Activated naive CD4-positive, alpha-beta T cell treated with anti-CD3 and anti-CD28 coated beads, Interleukin-2, amount 50 U/mL, for 16 hours (primary cell): ENCODE results near the gene C19orf12.
"Not testable (repeated sequence)": the region's sequence is repeated elsewhere in the genome, so short reads cannot be mapped to it uniquely, and the experiment has no call there.

Experiments used
- DNase-seq: peaks from one replicate; pipeline ENCODE4 v3.0.0-alpha.2; 2020

C19orf12 gene

DNA sequence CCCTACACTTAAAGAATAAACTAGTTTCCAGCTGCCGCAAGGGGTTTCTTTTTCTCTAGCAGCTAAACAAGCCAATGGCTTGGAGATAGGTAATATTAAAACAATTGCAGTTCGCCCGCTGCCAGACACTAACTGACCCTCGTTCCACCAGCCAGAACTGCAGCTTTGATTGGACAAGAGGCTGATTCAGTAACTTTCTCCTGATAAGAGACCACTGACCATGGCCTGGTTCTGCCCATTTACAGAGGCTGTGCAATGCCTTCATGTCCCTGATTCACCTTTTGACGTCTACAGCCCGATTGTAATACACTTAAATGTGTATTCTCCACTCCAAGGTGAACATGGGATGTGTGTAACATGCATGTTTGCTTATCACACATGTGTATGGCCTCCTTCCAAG is 12.8 kb upstream of the C19orf12 start:
- no peak for DNase-seq

DNA sequence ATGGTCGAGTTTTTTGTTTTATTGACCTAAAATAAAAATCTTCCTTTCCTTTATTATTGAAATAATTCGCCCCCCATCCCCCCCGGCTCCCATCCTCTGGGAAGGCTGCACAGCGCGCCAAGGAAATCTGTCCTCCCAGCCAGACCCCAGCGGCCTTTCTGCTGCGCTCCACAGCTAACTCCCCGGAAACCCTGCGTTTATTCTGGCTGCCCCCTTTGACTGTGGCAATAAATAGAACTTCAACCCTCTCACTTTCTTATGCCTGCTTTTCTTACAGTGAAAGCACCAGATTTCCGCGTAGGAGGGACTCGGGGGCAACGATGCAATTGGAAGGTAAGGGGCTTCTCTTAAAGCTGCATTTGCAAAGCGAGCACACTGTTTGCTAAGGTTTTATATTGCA is 9.7 kb upstream of the C19orf12 start:
- no peak for DNase-seq

DNA sequence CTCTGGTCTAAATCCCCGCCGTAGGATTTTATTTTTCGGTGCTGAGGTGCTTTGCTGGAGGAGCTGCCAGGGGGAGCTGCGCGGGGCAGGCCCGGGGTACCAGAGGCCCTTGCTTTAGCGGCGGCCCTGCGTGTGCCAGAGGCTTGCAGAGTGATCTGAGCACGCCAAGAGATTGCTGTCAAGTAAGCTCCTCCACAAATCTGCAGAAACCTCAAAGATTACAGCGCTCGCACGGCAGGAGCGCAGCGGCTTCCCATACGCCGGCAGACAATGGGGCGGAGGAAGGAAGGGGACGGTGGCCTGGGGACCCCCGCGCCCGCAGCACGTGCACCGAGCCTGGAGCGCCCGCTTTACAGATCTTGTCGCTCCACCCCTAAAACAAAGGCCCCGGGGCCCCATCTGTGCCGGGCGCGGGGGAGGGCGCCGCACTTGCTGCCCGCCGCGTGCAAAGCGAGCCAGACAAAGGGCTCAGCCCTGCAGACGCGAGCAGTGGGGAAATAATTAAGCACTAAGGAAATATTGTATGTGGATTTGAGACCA is 9.1 kb upstream of the C19orf12 start:
- peak; percentile 58 for DNase-seq

DNA sequence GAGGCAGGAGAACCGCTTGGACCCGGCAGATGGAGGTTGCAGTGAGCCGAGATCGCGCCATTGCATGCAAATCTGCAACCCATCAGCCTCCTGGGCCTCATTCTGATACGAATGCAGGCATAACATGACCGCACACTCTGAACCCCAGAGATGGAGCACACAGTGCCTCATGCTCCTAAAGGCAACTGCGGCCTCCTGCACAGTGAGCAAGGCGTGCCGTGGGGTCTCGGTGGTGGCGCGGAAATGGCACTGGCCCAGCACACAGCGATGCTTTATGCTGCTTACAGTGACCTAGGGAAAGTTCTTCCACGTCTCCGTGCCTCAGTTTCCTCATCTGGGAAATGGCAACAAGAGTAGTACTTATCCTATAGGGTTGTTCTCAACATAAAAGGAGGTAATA is 2.0 kb upstream of the C19orf12 start:
- DNase-seq, result no peak

DNA sequence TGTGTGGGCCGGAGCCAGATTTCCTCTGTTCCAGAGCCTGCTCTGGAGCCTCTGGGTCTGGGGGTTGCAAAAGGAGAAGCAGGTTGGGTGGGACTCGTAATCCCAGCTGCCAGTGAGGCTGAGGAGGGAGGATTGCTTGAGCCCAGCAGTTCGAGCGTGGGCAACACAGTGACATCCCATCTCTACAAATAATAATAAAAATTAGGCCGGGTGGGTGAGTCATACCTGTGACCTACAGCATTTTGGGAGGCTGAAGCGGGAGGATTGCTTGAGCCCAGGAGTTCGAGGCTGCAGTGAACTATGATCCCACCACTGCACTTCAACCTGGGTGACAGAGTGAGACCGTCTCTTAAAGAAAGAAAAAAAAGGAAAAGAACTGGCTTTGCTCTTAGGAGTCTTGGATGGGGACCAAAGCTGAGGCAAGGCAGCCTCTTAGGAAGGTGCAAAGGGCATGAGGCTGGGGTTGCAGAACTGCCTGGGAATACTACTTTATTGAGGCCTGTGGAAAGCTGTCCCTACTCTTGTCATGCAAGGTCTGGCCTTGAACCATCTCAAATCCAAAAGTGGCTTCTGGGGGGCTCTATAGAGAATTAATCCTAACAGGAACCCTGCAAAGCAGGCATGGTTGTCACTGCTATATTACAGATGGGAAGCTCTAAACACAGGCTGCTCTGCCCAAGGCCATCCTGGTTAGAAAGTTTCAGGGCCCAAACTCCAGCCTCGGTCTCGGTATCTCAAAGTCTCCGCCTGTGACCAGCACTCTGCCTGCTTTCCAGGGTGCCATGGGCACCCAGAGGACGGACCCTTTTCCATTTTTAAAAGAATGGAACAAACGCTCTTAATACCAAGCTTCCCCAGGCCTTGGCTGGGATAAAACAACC is 880 bp upstream of the C19orf12 start:
- peak; percentile 17 for DNase-seq

DNA sequence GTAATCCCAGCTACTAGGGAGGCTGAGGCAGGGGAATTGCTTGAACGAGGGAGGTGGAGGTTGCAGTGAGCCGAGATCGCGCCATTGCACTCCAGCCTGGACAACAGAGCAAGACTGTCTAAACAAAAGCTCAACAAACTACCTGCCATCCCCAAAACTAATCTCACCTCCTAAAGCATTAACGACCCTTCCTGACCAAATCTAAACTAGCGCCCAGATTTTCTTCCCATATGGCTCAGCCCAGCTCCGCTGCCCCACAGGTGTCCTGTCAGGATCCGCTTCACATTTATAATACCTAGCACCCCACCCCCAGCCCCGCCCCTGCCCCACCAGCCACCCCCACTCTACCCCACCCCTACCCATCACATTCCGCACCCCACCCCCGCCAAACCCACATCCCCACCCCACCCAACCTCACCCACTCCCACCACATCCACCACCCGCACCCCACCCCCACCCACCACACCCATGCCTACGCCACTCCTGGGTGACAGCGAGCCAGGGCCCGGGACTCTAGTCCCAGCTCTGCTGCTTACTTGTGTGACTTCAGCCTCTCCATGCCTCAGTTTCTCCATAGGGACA is 599 bp downstream of the C19orf12 start:
- no peak for DNase-seq

DNA sequence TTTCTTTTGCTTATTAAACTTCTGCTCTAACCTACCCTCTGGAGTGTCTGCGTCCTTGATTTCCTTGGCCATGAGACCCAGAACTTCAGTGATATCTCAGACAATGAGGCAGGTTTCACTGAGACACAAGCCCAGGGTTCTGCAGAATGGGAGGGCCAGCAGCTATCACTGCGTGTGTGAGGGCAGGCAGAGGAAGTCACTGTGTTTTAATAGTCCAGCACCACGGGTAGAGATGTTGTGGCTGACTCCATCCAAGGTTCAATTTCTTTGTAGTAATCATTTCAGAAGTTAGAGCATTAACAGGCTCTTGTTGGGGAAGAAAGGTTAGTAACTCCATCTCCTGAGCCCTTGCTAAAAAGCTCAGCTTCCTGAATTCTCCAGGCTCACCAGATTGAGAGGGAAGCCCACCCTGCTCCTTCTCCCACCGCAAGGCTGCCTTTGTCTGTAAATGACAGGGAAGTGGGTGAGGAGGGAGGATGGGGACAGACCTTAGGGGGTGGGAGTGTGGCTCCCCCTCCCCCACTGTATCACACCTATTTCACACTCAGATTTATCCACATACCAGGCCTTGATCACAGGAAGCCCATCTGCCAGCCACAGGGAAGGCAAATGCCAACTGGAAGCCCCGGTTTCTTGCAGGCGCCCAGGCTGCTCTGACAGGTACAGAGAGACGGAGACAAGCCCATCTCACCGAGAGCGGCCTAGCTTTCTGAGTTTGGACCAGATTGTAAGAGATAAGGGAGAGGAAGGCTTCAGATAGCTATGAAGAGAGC is 2.1 kb downstream of the C19orf12 start:
- DNase-seq, result no peak

DNA sequence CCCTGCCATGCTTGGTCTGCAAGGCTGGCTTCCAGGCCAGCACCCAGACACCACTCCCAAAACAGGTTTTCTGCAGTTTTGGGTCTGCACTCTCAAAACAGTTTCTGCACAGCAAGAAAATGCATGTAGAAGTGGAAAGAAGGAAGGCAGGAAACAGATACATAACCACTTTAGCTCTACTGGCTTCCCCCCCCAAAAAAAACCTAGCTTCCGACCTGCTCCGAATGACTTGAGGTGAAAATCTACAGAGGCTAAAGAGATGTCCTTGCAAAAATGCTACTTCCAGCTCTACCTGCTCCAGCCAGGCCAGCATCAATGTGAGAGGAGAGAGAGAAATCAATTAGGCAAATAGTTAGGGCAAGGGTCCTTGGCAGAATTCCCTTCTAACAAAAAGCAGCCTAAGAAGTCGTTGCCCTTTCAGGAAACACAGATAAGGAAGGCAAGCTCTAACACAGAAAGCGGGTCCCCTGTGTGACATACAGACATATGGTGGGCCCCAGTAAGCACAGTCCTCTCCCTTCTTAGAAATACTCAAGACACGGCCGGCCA is 3.4 kb downstream of the C19orf12 start:
- DNase-seq, result no peak

DNA sequence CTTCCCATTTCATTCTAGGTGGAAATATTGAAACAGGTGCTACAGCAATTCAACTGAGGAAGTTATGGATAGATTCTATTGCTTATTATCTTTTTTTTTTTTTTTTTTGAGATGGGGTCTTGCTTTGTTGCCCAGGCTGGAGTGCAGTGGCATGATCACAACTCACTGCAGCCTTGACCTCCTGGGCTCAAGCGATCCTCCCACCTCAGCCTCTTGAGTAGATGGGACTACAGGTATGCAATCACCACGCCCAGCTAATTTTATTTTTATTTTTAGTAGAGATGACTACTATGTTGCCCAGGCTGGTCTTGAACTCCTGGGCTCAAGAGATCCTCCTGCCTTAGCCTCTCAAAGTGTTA is 5.6 kb downstream of the C19orf12 start:
- DNase-seq, result not testable (repeated sequence)

DNA sequence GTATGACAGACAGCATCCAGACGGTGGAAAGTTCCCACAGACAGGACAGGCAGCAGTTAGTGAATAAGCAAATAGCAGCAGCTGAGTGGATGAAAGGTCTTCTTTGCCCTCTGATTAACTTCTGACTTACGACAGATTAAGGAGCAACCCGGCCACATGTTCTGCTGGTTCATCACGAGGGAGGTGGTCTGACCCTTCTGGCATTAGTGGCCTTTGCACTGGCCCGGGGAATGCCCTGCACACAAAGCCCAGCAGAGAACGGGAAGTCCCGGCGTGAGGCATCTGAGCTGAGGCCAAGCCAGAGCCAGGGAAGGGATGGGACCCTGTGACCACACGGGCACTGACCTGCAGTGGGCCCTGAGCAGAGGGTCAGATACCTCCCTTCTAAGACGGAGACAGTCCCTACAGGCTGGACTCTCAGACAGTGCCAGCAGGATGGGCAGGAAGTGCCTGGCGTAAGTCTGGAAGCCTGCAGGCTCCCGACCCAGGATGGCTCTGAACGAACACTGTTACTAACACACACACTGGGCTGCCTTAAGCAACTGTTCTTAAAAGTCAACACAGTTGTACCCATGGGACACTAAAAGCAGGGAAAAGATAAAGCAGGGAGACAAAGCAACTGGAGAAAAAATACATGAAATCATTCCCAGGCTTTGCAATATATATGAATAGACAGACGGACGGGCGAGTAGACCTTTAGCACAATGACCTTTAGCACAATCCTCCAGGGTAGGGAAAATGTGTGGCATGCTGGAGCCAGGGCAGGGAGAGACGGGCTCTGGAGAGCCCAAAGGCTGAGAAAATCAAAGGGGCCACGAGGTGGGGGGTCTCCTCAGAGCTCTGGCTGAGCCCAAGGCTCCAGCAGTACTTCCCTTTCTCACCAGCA is 6.3 kb downstream of the C19orf12 start:
- DNase-seq, result no peak

DNA sequence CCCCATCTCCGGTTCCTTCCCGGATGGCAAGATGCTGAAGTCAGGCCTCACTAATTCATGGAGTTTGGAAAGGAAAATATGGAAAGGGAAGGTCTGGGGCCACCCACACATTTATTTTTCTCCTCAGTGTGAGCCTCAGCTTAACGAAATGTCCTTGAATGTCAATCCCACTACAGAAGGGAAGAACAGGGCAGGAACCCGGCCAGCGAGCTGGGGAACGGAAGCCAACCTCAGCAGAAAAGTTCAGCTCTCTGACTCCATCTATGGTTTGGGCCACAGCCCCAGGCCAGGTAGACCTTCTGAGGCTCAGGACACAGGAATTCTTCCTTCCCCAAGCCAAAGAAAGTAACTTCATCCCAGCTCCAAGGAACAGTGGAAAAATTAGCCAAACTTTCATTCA is 8.4 kb downstream of the C19orf12 start:
- DNase-seq, result no peak

DNA sequence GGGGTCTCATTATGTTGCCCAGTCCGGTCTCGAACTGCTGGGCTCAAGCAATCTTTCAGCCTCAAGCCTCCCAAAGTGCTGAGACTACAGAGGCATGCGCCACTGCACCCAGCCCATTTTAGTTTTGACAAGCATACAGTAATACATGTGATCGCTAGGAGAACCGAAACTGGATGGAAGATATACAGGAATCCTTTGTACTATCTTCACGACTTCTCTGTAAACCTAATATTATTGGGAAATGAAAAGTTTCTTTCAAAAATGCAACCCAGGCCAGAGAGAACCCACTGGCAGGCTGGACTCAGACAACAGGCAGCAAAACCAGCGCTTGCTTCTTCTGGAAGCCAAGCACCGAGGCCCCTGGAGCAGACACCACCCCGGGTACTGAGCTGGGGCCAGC is 9.4 kb downstream of the C19orf12 start:
- DNase-seq, result no peak

DNA sequence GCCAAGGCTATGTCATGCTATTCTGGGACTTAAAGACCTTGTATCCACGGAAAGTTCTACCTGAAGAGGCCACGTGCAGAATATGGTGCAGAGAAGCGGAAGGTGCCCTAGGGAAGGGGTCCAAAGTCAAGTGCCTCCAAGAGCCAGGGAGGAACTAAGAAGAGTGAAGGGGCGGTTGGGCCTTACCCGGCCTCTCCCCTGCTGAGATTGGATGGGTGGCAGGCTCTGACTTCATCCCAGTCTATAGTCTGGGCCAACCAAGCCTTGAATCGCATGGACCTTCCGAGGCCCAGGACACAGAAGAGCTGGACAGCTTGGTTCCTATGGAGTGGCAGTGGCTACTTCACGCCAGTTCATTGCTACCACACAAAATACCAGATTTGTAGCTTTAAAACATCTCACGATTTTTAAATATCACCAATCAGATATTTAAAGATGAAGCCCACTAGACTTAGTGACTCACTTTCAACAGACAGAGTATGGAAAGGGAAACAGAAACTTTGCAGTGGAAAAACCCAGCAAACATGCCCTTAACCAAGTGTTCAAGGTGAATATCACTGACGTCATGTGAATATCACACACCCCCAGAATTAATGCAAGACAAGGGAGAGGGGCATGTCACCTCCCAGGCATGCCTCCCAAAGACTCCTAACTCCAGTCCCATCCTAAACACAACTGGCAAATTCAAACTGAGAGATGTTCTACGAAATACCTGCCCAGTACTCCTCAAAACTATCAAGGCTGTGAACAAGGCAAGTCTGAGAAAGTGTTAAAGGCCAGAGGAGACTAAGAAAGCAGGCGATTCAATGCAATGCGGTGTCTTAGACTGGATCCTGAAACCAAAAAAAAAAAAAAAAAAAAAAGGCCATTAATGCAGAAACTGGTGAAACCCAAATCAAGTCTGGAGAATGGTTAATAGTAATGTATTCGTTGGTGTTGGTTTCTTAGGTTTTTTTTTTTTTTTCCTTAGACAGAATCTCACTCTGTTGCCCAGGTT is 10.2 kb downstream of the C19orf12 start:
- DNase-seq, result no peak

DNA sequence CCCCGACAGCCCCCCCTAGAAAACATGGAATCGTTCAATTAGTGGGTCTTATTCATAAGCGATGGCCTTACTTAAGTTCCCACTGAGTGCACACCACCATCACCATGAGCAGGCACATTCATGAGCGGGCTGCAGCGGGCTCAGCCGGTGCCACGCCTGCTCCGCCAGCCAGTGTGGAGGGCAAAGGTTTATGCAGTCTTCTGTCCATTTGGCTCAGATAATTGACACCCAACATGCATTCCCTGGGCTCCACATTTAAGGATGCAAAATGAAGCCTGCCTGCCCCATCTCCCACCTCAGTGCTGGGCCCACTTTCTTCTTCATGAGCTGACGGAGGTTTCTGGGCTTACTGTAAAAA is 12.1 kb downstream of the C19orf12 start:
- DNase-seq, result no peak

DNA sequence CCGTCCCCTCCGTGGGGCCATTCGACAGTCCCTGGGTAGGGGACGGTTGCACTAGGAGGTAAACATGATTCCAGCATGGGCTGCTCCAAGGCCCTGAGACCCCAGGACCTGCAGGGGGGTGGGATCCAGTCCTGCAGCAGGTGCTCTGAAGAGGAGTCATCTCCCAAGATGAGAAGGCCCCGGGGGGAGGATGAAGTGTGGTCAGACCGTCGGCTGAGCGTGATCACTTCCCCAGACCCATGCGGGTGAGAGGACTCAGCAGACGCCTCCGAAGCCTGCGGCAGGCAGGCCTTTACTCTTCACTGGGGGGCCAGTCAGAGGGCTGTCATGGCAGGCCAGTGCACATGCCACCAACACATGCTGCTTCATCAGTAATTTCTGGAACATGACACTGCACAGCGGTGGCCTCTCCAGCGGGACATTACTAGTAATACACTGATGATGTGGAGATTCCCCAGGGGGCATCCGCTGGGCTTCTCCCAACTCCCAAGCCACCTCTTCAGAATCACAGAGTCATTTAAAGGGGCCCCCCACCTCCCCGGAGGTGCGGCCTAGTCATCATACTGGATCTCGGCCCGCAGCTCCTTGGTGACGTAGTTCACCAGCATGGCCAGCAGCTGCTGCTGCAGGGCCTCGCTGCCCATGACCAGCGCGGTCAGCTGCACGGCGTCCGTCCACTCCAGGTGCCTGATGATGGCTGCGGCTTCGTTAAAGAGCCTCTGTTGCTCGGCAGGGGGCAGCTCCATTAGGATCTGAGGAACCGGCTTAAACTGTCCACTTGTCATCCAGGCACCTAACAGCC is 12.7 kb downstream of the C19orf12 start:
- no peak for DNase-seq

DNA sequence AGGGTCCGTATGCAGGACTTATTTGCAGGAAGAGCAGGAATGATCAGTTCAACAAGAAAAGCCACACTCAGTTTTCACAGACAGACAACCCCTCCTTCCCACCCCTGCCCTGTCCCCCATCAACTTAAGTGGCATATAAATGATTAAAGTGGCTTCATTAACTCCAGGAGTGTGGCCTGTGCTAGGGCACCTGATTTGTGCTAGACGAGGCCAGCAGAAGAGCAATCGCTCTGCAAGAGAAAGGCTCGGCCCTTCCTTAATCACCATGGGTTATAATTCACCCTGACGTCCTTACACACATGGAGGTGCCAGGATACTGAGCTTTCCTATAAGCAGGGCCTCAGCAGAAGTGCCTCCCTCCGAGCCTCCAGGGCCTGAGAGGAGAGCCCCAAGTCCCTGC is 14.6 kb downstream of the C19orf12 start:
- DNase-seq, result no peak

DNA sequence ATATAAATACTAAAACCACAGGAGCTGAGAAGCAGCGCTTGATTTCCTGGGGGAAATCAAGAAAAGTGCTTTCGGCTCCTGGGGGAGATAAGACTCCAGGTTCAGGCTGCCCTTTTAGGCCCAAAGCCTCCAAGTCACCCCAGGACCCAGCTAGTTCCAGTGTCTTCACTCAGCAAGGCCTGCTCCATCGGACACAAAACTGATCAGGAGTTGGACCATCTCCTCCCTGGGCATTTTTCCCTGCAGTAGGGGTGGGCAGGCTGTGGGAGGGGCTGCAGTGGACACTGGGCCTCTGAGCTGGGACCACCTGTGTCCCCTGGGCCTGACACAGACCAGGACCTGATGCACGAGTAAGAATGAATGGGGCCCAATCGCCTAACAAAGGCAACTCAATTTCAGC is 15.2 kb downstream of the C19orf12 start:
- no peak for DNase-seq

DNA sequence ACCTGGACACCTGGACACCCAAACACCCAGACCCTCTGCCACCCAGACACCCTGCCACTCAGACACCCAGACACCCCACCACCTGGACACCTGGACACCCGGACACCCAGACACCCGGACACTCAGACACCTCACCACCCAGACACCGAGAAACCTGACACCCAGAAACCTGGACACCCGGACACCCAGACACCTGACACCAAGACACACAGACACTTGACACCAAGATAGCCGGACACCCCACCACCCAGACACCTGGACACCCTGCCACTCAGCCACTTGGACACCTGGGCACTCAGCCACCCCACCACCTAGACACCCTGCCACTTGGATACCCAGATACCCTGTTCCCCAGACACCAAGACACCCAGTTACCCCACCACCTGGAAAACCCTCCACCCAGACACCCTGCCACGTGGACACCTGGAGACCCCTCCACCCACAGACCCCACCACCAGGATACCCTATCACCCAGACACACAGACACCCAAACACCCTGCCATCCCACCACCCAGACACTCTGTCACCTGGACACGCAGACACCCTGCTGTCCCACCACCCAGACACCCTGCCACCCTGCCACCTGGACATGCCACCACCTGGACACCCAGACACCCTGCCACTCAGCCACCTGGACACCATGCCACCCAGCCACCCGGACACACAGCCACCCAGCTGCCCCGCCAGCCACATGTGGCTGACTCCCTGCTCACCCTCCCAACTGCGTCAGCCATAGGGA is 17.4 kb downstream of the C19orf12 start:
- no peak for DNase-seq

DNA sequence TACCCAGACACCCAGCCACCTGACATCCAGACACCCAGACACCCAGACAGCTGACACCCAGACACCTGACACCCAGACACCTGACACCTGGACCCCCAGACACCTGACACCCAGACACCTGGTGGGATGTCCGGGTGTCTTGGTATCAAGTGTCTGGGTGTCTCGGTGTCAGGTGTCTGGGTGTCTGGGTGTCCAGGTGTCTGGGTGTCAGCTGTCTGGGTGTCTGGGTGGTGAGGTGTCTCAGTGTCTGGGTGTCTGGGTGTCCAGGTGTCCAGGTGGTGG is 18.6 kb downstream of the C19orf12 start:
- no peak for DNase-seq
